Measurements from ENCODE around the gene P2RX7.

The P2RX7 gene

DNA sequence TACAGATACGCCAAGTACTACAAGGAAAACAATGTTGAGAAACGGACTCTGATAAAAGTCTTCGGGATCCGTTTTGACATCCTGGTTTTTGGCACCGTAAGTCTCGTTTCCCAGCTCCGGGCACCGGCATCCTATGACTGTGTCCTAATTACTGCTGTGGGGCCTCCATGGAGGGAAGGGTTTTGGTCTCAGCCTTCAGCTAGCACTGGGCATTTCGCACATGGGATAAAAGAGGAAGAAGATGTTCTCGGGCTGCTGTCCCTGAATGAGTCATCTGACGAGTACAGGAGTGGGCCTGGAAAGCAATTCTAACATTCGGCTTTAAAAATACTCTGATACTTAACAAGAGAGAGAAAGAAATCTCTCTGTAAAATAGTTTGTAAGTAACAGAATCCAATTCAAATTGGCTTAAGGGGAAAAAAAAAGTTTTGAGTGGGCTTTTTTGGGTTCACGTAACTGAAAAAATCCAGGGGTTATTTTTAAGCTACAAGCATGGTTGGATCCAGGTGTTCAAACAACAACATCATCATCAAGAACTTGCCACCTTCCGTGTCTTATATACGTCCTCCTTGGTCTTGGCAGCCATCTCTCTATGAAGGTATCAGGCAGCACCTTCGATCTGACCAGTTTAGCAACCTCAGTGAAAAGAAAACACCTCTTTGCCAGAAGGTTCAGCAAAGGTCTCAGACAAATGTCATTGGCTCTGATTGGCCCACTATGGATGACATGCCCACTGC lies 42.9 kb downstream of the P2RX7 start:
- no peaks in the 10 kb centered on the region for H3K36me3 ChIP-seq (ENCODE audit: insufficient read depth, low read length)
- no peak overlapping the region for H2AFZ ChIP-seq (ENCODE audit: low read depth, low read length)
- no peak overlapping the region for H3K4me3 ChIP-seq (ENCODE audit: low read length)
- H3K9me3 ChIP-seq (ENCODE audit: low read length), result no peaks in the 10 kb centered on the region
- no peaks in the 10 kb centered on the region for H3K4me1 ChIP-seq (ENCODE audit: insufficient read depth, low read length)
- peaks cover 6% of the 10 kb centered on the region for H3K27me3 ChIP-seq (ENCODE audit: insufficient read depth, low read length)

DNA sequence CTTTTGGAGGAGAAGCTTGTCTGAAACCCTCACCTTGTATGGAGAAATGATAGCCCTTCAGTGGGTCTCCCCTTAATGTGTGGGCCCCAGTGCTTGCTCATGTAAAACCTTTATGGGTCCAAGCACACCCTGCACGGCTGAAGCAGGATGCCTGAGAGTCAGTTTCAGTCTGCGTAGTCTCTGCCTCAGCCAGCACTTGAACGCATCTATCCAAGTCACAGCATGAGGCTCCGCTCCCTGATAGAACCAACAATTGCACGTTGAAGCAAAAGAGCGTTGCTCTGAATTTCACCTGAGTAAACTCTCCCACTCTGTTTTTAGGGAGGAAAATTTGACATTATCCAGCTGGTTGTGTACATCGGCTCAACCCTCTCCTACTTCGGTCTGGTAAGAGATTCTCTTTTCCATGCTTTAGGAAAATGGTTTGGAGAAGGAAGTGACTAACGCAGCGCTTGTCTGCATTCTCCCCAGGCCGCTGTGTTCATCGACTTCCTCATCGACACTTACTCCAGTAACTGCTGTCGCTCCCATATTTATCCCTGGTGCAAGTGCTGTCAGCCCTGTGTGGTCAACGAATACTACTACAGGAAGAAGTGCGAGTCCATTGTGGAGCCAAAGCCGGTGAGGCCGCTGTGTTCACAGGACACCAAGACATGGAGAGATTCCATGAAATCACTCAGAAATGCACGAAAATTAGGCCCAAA lies 44.3 kb downstream of the P2RX7 start:
- Histone ChIP-seq H3K27me3 (ENCODE audit: insufficient read depth, low read length) (peaks cover 6% of the 10 kb centered on the region), H3K4me3 (ENCODE audit: low read length) (no peak overlapping the region), H3K9me3 (ENCODE audit: low read length) (no peaks in the 10 kb centered on the region), H3K4me1 (ENCODE audit: insufficient read depth, low read length) (no peaks in the 10 kb centered on the region), H3K36me3 (ENCODE audit: insufficient read depth, low read length) (no peaks in the 10 kb centered on the region), H2AFZ (ENCODE audit: low read depth, low read length) (no peak overlapping the region)

DNA sequence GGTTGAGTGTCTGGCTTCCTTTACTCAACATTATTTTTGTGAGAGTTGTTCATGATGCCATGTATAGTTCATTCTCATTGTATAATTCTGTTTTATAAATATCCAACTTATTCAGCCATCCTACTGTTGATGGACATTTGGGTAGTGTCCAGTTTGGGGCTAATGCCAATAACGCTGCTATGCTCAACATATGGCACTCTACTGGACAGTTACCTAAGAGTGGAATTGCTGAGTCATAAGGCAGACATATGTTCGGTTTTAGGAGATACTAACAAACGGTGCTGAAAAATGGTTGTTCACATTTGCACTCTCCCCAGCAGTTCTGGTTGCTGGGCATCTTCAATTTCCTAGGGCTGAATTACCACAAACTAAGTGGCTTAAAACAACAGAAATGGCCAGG lies 48.5 kb downstream of the P2RX7 start:
- H3K27me3 ChIP-seq (ENCODE audit: insufficient read depth, low read length), result peaks cover under 1% of the 10 kb centered on the region
- no peaks in the 10 kb centered on the region for H3K36me3 ChIP-seq (ENCODE audit: insufficient read depth, low read length)
- H3K4me1 ChIP-seq (ENCODE audit: insufficient read depth, low read length), result no peaks in the 10 kb centered on the region
- no peaks in the 10 kb centered on the region for H3K9me3 ChIP-seq (ENCODE audit: low read length)
- H2AFZ ChIP-seq (ENCODE audit: low read depth, low read length), result no peak overlapping the region
- no peak overlapping the region for H3K4me3 ChIP-seq (ENCODE audit: low read length)

DNA sequence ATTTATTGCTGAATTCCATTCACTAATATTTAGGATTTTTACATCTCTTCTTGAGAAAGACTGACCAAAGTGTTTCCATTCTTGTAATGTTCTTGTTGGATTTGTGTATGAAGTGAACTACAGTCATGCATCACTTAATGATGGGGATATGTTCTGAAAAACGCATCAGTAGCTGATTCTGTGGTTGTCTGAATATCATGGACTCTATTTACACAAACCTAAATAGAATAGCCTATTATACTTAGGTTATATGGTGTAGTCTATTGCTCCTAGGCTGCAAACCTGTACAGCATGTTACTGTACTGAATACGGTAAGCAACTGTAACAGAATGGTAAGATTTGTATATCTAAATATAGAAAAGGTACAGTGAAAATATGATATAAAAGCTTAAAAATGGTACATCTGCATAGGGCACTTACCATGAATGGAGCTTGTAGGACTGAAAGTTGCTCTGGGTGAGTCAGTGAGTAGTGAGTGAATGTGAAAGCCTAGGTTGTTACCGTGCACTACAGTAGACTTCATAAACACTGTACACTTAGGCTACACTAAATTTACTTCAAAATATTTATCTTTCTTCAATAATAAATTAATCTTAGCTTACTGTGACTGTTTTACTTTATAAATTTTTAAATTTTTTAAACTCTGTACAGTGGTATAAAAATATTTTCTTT lies 49.7 kb downstream of the P2RX7 start:
- no peak overlapping the region for H3K4me3 ChIP-seq (ENCODE audit: low read length)
- no peaks in the 10 kb centered on the region for H3K36me3 ChIP-seq (ENCODE audit: insufficient read depth, low read length)
- H2AFZ ChIP-seq (ENCODE audit: low read depth, low read length), result no peak overlapping the region
- no peaks in the 10 kb centered on the region for H3K9me3 ChIP-seq (ENCODE audit: low read length)
- no peaks in the 10 kb centered on the region for H3K4me1 ChIP-seq (ENCODE audit: insufficient read depth, low read length)
- no peaks in the 10 kb centered on the region for H3K27me3 ChIP-seq (ENCODE audit: insufficient read depth, low read length)

DNA sequence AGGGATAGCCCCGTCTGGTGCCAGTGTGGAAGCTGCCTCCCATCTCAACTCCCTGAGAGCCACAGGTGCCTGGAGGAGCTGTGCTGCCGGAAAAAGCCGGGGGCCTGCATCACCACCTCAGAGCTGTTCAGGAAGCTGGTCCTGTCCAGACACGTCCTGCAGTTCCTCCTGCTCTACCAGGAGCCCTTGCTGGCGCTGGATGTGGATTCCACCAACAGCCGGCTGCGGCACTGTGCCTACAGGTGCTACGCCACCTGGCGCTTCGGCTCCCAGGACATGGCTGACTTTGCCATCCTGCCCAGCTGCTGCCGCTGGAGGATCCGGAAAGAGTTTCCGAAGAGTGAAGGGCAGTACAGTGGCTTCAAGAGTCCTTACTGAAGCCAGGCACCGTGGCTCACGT lies 51.7 kb downstream of the P2RX7 start:
- Histone ChIP-seq H3K9me3 (ENCODE audit: low read length) (no peaks in the 10 kb centered on the region), H3K27me3 (ENCODE audit: insufficient read depth, low read length) (no peaks in the 10 kb centered on the region), H3K36me3 (ENCODE audit: insufficient read depth, low read length) (no peaks in the 10 kb centered on the region), H3K4me1 (ENCODE audit: insufficient read depth, low read length) (no peaks in the 10 kb centered on the region), H3K4me3 (ENCODE audit: low read length) (no peak overlapping the region), H2AFZ (ENCODE audit: low read depth, low read length) (no peak overlapping the region)

DNA sequence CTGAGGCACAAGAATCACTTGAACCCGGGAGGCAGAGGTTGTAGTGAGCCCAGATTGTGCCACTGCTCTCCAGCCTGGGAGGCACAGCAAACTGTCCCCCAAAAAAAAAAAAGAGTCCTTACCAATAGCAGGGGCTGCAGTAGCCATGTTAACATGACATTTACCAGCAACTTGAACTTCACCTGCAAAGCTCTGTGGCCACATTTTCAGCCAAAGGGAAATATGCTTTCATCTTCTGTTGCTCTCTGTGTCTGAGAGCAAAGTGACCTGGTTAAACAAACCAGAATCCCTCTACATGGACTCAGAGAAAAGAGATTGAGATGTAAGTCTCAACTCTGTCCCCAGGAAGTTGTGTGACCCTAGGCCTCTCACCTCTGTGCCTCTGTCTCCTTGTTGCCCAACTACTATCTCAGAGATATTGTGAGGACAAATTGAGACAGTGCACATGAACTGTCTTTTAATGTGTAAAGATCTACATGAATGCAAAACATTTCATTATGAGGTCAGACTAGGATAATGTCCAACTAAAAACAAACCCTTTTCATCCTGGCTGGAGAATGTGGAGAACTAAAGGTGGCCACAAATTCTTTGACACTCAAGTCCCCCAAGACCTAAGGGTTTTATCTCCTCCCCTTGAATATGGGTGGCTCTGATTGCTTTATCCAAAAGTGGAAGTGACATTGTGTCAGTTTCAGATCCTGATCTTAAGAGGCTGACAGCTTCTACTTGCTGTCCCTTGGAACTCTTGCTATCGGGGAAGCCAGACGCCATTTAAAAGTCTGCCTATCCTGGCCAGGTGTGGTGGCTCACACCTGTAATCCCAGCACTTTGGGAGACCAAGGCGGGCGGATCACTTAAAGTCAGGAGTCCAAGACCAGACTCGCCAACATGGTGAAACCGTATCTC lies 52.6 kb downstream of the P2RX7 start:
- no peak overlapping the region for H3K4me3 ChIP-seq (ENCODE audit: low read length)
- no peak overlapping the region for H2AFZ ChIP-seq (ENCODE audit: low read depth, low read length)
- H3K27me3 ChIP-seq (ENCODE audit: insufficient read depth, low read length), result no peaks in the 10 kb centered on the region
- H3K9me3 ChIP-seq (ENCODE audit: low read length), result no peaks in the 10 kb centered on the region
- no peaks in the 10 kb centered on the region for H3K4me1 ChIP-seq (ENCODE audit: insufficient read depth, low read length)
- H3K36me3 ChIP-seq (ENCODE audit: insufficient read depth, low read length), result no peaks in the 10 kb centered on the region

DNA sequence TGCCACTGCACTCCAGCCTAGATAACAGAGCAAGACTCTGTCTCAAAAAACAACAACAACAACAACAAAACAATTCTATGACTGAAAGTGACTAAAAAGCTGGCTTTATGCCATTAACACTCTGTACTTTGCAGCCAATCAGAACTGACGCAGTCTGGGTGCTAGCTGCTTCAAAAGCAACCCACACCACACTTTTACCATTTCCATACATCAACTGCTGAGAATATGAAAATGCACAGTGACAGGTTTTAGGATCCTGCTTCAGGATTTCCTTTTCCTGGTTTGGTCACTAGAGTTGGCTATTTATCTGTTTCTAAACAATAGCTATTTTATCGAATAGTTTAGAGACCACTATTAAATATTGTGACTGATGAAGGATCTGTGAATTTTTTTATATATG lies 54.1 kb downstream of the P2RX7 start:
- Histone ChIP-seq H3K9me3 (ENCODE audit: low read length) (no peaks in the 10 kb centered on the region), H2AFZ (ENCODE audit: low read depth, low read length) (no peak overlapping the region), H3K4me3 (ENCODE audit: low read length) (no peak overlapping the region), H3K4me1 (ENCODE audit: insufficient read depth, low read length) (no peaks in the 10 kb centered on the region), H3K27me3 (ENCODE audit: insufficient read depth, low read length) (no peaks in the 10 kb centered on the region), H3K36me3 (ENCODE audit: insufficient read depth, low read length) (no peaks in the 10 kb centered on the region)

DNA sequence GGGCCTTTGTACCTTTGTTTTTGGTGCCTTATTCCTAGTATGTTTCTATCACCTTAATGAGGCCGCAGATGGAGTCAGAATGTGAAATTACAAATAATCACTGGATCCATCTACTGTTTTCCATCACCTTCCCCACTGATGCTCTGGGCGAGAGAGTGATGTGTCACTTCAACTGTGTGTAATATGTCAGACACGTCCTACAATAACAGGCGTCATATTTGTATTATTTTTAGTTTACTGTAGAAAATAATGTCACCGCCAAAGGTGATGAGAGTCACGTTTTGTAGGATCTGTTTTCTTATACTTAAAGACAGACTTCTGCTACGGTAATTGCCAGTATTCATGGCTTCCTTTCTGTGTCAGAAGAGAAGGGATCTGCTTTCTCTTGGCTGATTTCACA lies 54.8 kb downstream of the P2RX7 start:
- Histone ChIP-seq H3K36me3 (ENCODE audit: insufficient read depth, low read length) (no peaks in the 10 kb centered on the region), H3K9me3 (ENCODE audit: low read length) (no peaks in the 10 kb centered on the region), H2AFZ (ENCODE audit: low read depth, low read length) (no peak overlapping the region), H3K4me1 (ENCODE audit: insufficient read depth, low read length) (no peaks in the 10 kb centered on the region), H3K27me3 (ENCODE audit: insufficient read depth, low read length) (no peaks in the 10 kb centered on the region), H3K4me3 (ENCODE audit: low read length) (no peak overlapping the region)

DNA sequence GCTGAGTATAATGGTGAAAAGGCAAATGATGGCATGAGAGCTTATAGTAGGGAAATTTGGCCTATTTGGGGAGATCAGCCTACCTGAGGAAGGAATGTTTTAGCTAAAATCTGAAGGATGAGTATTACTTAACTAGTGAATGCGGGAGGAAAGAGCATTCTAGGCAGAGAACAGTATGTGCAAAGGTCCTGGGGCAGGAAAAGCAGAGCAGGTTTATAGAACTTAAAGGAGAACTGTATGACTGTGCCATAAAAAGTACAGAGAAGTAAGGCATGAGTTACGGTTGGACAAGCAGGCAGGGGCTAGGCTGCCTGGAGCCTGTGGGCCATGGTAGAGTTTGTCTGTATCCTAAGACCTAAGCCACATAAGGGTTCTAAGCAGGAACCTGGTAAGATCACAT lies 55.6 kb downstream of the P2RX7 start:
- Histone ChIP-seq H3K4me1 (ENCODE audit: insufficient read depth, low read length) (no peaks in the 10 kb centered on the region), H2AFZ (ENCODE audit: low read depth, low read length) (no peak overlapping the region), H3K36me3 (ENCODE audit: insufficient read depth, low read length) (no peaks in the 10 kb centered on the region), H3K9me3 (ENCODE audit: low read length) (no peaks in the 10 kb centered on the region), H3K27me3 (ENCODE audit: insufficient read depth, low read length) (no peaks in the 10 kb centered on the region), H3K4me3 (ENCODE audit: low read length) (no peak overlapping the region)

DNA sequence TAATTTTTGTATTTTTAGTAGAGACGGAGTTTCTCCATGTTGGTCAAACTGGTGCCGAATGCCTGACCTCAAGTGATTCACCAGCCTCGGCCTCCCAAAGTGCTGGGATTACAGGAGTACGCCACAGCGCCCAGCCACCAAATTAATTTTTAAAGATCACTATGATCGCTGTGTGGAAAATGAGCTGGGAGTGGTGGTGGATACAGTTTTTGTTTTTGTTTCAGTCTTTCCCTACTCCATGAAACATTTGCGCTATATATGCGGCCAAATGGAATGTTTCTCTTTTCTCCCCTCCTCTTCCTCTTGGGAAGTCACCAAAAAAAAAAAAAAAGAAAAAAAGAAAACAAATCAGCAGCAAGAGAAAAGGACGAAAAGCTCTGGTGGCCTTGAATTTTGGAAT lies 56.5 kb downstream of the P2RX7 start:
- H3K27me3 ChIP-seq (ENCODE audit: insufficient read depth, low read length), result no peaks in the 10 kb centered on the region
- no peak overlapping the region for H3K4me3 ChIP-seq (ENCODE audit: low read length)
- H2AFZ ChIP-seq (ENCODE audit: low read depth, low read length), result no peak overlapping the region
- H3K9me3 ChIP-seq (ENCODE audit: low read length), result no peaks in the 10 kb centered on the region
- no peaks in the 10 kb centered on the region for H3K36me3 ChIP-seq (ENCODE audit: insufficient read depth, low read length)
- no peaks in the 10 kb centered on the region for H3K4me1 ChIP-seq (ENCODE audit: insufficient read depth, low read length)

DNA sequence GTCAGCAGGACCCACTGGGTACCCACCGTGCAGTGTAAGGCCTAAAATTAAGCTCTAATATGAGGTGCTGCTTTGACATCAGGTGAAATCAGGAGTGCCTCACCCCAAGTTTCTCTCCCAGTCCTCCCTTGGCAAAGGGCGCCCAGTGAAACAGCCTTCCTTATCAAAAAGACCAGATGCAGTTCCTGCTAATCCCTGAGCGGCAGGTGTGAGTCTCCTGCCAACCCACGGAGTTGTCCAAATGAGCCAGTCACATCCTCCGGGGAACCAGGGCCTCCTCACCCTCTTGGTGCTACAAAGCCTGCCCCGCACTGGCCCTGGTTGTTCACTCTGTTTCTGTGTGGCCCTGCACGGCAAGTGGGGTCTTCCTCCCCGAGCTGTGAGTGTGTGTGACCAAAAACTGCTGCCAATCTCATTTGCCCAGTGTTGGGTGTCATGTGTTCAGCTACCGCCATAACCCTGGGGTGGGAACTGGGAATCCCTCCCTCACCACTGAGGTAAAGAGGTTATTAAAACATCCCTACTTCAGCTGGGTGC lies 57.0 kb downstream of the P2RX7 start:
- Histone ChIP-seq H3K9me3 (ENCODE audit: low read length) (no peaks in the 10 kb centered on the region), H3K36me3 (ENCODE audit: insufficient read depth, low read length) (no peaks in the 10 kb centered on the region), H3K27me3 (ENCODE audit: insufficient read depth, low read length) (no peaks in the 10 kb centered on the region), H2AFZ (ENCODE audit: low read depth, low read length) (no peak overlapping the region), H3K4me1 (ENCODE audit: insufficient read depth, low read length) (no peaks in the 10 kb centered on the region), H3K4me3 (ENCODE audit: low read length) (no peak overlapping the region)

DNA sequence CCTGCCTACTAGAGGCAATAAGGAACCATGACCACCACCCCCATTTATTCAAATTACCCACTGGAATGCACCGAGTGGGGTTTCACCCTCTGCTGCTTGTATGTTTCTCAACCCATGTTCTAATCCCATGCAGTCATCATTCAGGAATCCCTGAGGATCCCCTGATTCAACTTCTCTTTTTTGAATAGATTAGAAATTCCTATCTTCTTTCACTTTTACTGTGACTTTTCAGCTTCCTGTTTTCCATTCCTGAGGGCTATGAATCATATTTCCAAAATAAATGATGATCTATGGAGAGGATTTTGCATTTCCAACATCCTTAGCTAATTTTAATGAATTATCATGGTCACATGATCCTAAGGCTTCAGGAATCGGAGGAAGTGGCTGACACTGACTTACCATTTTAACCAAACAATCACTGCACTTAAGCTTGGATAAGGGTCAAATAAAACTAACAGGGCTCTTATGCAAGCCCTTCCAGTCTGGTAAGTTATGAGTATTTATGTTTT lies 57.9 kb downstream of the P2RX7 start:
- H3K36me3 ChIP-seq (ENCODE audit: insufficient read depth, low read length), result no peaks in the 10 kb centered on the region
- H3K9me3 ChIP-seq (ENCODE audit: low read length), result no peaks in the 10 kb centered on the region
- no peak overlapping the region for H2AFZ ChIP-seq (ENCODE audit: low read depth, low read length)
- no peaks in the 10 kb centered on the region for H3K27me3 ChIP-seq (ENCODE audit: insufficient read depth, low read length)
- H3K4me3 ChIP-seq (ENCODE audit: low read length), result no peak overlapping the region
- H3K4me1 ChIP-seq (ENCODE audit: insufficient read depth, low read length), result no peaks in the 10 kb centered on the region
